ENCODE measurements around the gene NCAPD2. TPM values are rescaled to one million over a fixed set of nuclear protein-coding genes. Genes with fewer than 3 reads are reported as not detected.

The NCAPD2 gene
- total and polyA plus RNA-seq, 2 of the 4 experiments (the other 2 are of a cell fraction) = 35.6 to 57.9 TPM

DNA sequence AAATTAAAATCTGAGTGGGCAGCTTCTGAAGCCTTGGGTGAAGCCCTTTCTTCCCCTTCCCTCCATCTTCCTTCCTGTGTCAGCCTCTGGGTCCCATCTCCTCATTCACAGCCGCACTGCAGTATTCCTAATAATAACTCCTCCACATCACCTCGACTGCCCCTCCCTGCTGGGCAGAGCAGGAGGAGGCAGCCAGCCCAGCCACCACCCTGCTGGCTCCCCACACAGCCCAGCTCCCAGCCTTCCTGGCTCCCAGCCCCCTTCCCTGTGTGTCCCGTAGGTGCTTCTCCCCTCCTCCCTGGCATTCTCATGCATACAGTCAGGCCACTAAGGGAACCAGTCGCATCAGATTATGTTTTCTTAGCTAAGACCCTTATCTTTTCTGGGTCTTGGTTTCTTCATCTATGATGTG lies 58.2 kb downstream of the NCAPD2 start:
- ChIA-PET POLR2A (ENCODE audit: unreplicated experiment) (interaction anchor here (1.6 to 5.2 kb wide), 2 partner anchors 12 to 17 kb away, joined by 6 to 48 read pairs; partner anchors contain the start of gene GAPDH), CTCF (interaction anchor here (1.9 kb wide), 1 partner anchor 14 kb away, joined by 7 read pairs; no protein-coding TSS in a partner anchor)
- peak overlapping the region; percentile 44 for H3K9ac ChIP-seq (ENCODE audit: low read depth, low read length)
- H3K18ac ChIP-seq (ENCODE audit: low read depth, low read length) = peak overlapping the region; percentile 72
- peak overlapping the region; percentile 91 for H4K91ac ChIP-seq (ENCODE audit: insufficient read depth, low read depth, low read length)
- peak overlapping the region; percentile 89 for H3K14ac ChIP-seq (replicated peaks; ENCODE audit: low read depth, low read length)
- peak overlapping the region; percentile 98 for H3K4ac ChIP-seq (ENCODE audit: low read depth, low read length)
- dilution Hi-C loops (cut with HindIII; ENCODE audit: low sequenced_read_pairs, unreplicated experiment) = no loop called here
- H3K27ac ChIP-seq (ENCODE audit: insufficient read depth, low read length) = peak overlapping the region; percentile 86
- H4K5ac ChIP-seq (ENCODE audit: low read depth, low read length) = peak overlapping the region; percentile 33
- no TSS peak for BruUV-seq (replicated peaks)
- intact Hi-C loops (cut with micrococcal nuclease) = loop anchor here (10.0 kb wide), 2 partner anchors 133 to 567 kb away; partner anchors contain the start of gene ZNF384
- in situ Hi-C loops (cut with MboI; ENCODE audit: low sequenced_read_pairs) = no loop called here
- peak overlapping the region; percentile 60 to 80 for H4K8ac ChIP-seq (ENCODE audit: low read depth in 2 of 2, low read length in 2 of 2)
- H3K4me2 ChIP-seq (ENCODE audit: low read depth, low read length) = peak overlapping the region; percentile 24
- peak overlapping the region; percentile 88 for H2BK5ac ChIP-seq (ENCODE audit: low read depth, low read length, poor library complexity, severe bottlenecking)
- peak overlapping the region; percentile 77; the same call in 2 of the 3 replicates for H2BK15ac ChIP-seq (ENCODE audit: low read depth, low read length)
- peak overlapping the region; percentile 86 for H3K23ac ChIP-seq (ENCODE audit: low read depth, low read length)
- H3K9me1 ChIP-seq (ENCODE audit: insufficient read depth, low read length) = peaks cover 26% of the 10 kb centered on the region
- H4K20me1 ChIP-seq (ENCODE audit: insufficient read depth, low read length) = peaks cover 26% of the 10 kb centered on the region; the same call in 1 of the 2 replicates
- H3K36me3 ChIP-seq (ENCODE audit: control insufficient read depth, insufficient read depth, low read length) = peaks cover 13% of the 10 kb centered on the region
- ATAC-seq (ENCODE audit: low read depth) = no peak
- H2AK5ac ChIP-seq (ENCODE audit: low read depth, low read length) = peak overlapping the region; percentile 99
- DNase-seq = no peak
- 64% methylated on average over 2 of the region's 4 CpGs; no CpG with 5 or more reads in 1 of the 2 experiments for WGBS, 2 experiments (ENCODE audit: extremely low coverage in 2 of 2, insufficient read length in 1 of 2)
- no peaks in the 10 kb centered on the region for H3K9me3 ChIP-seq (ENCODE audit: control insufficient read depth, insufficient read depth, low read length)
- H2BK120ac ChIP-seq (ENCODE audit: low read depth, low read length) = peak overlapping the region; percentile 88
- no peak overlapping the region; the same call in 1 of the 2 replicates for H3K4me3 ChIP-seq (ENCODE audit: insufficient read depth, low read depth, low read length)
- peak overlapping the region; percentile 11 for H2AFZ ChIP-seq (replicated peaks; ENCODE audit: low read length, poor library complexity)
- peaks cover 28 to 86% of the 10 kb centered on the region in 2 experiments; a peak in 3 of 4 replicates for H3K79me1 ChIP-seq (ENCODE audit: low read depth in 1 of 2, low read length in 2 of 2)
- peak overlapping the region; percentile 15; the same call in 1 of the 2 replicates for H3K56ac ChIP-seq (ENCODE audit: extremely low read depth, insufficient read depth, low read length)
- H3K27me3 ChIP-seq (ENCODE audit: control insufficient read depth, insufficient read depth, low read length) = no peaks in the 10 kb centered on the region
- H3K4me1 ChIP-seq (ENCODE audit: control insufficient read depth, insufficient read depth, low read length) = peaks cover 54% of the 10 kb centered on the region
- peak overlapping the region; percentile 90 for H2AK9ac ChIP-seq (replicated peaks; ENCODE audit: low read depth, low read length, poor library complexity)
- no peak for TF ChIP-seq NFE2L2 (IDR thresholded peaks at IDR 0.05; ENCODE audit: low read depth, low read length)
- peak overlapping the region; percentile 70 for H2BK20ac ChIP-seq (ENCODE audit: low read depth, low read length)
